Panc1 (cell line): ENCODE measurements around the gene TPCN1. TPM values are rescaled to one million over a fixed set of nuclear protein-coding genes. Genes with fewer than 3 reads are reported as not detected.

Experiments
- ATAC-seq: fragments of 200-7000 bp; cut with Tn5 transposase; 2 replicates; pipeline ENCODE4 v1.9.1; 2020; ENCODE audit warnings: mild to moderate bottlenecking, moderate library complexity
- BruUV-seq: library from RNA; stranded (reverse); fragments of 400-500 nt; replicated peaks from 2 replicates; lab custom pipeline; 2021; lab: Mats Ljungman, UMichigan
- CTCF ChIA-PET: fragments of 300-600 bp; sonication (Branson Sonifier 250); formaldehyde crosslinking; loops from one replicate; lab custom pipeline; 2022; ENCODE audit warnings: antibody characterized with exemption; lab: Charles Lee
- POLR2A ChIA-PET: fragments of 300-600 bp; sonication (Branson Sonifier 250); formaldehyde crosslinking; loops from one replicate; lab custom pipeline; 2022; ENCODE audit warnings: antibody characterized with exemption; lab: Charles Lee
- DNase-seq: peaks from one replicate; pipeline ENCODE4 v3.0.0-alpha.2; 2010; ENCODE audit warnings: low read depth, low spot score
- H3K27ac ChIP-seq: 2 replicates; pipeline ENCODE4 v1.5.1; 2011; ENCODE audit warnings: mild to moderate bottlenecking, low read length, inconsistent platforms
- H3K27me3 ChIP-seq: fragments of 200-500 bp; sonication (Bioruptor generic); 2 replicates; pipeline ENCODE4 v1.6.0; 2014; ENCODE audit warnings: low read length, inconsistent platforms; ENCODE audit not compliant: control insufficient read depth, insufficient read depth
- H3K36me3 ChIP-seq: fragments of 200-500 bp; sonication (Bioruptor generic); 2 replicates; pipeline ENCODE4 v1.5.1; 2014; ENCODE audit warnings: inconsistent platforms, mild to moderate bottlenecking, low read length, moderate library complexity; ENCODE audit not compliant: control insufficient read depth, insufficient read depth
- H3K4me1 ChIP-seq: 2 replicates; pipeline ENCODE4 v1.5.1; 2011; ENCODE audit warnings: inconsistent platforms, mild to moderate bottlenecking, low read length, moderate library complexity; ENCODE audit not compliant: control insufficient read depth, insufficient read depth
- H3K4me3 ChIP-seq, 2 experiments: 2 replicates each; pipeline ENCODE4 v1.5.1; 2011 to 2012; ENCODE audit warnings: low read depth in 2 of 2, low read length in 2 of 2, mild to moderate bottlenecking in 2 of 2, inconsistent platforms in 1 of 2, moderate library complexity in 1 of 2
- H3K9me3 ChIP-seq: fragments of 200-500 bp; sonication (Bioruptor generic); 2 replicates; pipeline ENCODE4 v1.5.1; 2014; ENCODE audit warnings: low read depth, mild to moderate bottlenecking, inconsistent platforms, low read length, moderate library complexity; ENCODE audit not compliant: control insufficient read depth, insufficient read depth
- CTCF ChIP-seq: fragments of 450-650 bp; IDR thresholded peaks from 2 replicates; pipeline ENCODE4 v1.5.1; 2017; ENCODE audit warnings: mild to moderate bottlenecking
- POLR2AphosphoS5 ChIP-seq: IDR thresholded peaks from 2 replicates; pipeline ENCODE4 v1.6.1; 2012; ENCODE audit warnings: mild to moderate bottlenecking, low read depth, low read length, moderate library complexity
- REST ChIP-seq, 2 experiments: IDR thresholded peaks; 2 replicates each; pipeline ENCODE4 v1.6.1; 2011 to 2012; ENCODE audit warnings: low read depth in 2 of 2, control low read depth in 1 of 2, low read length in 1 of 2, mild to moderate bottlenecking in 1 of 2, moderate library complexity in 1 of 2; ENCODE audit not compliant: insufficient read depth in 1 of 2
- SIN3A ChIP-seq: IDR thresholded peaks from 2 replicates; pipeline ENCODE4 v1.6.1; 2012; ENCODE audit warnings: low read depth, mild to moderate bottlenecking, low read length, moderate library complexity, borderline replicate concordance; ENCODE audit not compliant: insufficient read depth
- TCF7L2 ChIP-seq: IDR thresholded peaks from 2 replicates; pipeline ENCODE4 v1.6.1; 2011; ENCODE audit warnings: mild to moderate bottlenecking, low read depth, low read length, inconsistent platforms
- in situ Hi-C: cut with HindIII; loops from 2 replicates; pipeline ENCODE4 v1.10.0; 2016; ENCODE audit warnings: low sequenced_read_pairs, low pct_unique_long_range_greater_than_20kb
- intact Hi-C: fragments of 100-400 bp; cut with micrococcal nuclease; formaldehyde crosslinking; loops from one replicate; pipeline ENCODE4 v1.10.0; 2022; ENCODE audit not compliant: unreplicated experiment
- total RNA-seq: library from RNA; stranded (reverse); gene quantifications from one replicate; pipeline ENCODE4 v1.2.1, GENCODE V29; 2021; ENCODE audit not compliant: unreplicated experiment

The TPCN1 gene
- total RNA-seq, 1 experiment from 2014 or later, result 75.2 TPM

- TF ChIP-seq POLR2AphosphoS5, result no peak
- TF ChIP-seq SIN3A, result no peak
- peaks cover 9% of the 10 kb centered on the region for H3K36me3 ChIP-seq
- ChIA-PET CTCF (interaction anchor here (0.6 kb wide), 1 partner anchor 41 kb away, joined by 3 read pairs; no protein-coding TSS in a partner anchor), POLR2A (interaction anchor here (0.6 kb wide), 1 partner anchor 20 kb away, joined by 5 read pairs; no protein-coding TSS in a partner anchor)
- no peaks in the 10 kb centered on the region for H3K9me3 ChIP-seq
- BruUV-seq, result no TSS peak
- ATAC-seq (no peak), DNase-seq (no peak)
- H3K27me3 ChIP-seq, result no peaks in the 10 kb centered on the region
- in situ Hi-C loops (no loop called here), intact Hi-C loops (no loop called here)
- H3K4me3 ChIP-seq, result peak overlapping the region; percentile 78 to 84
- H3K27ac ChIP-seq, result peak overlapping the region; percentile 77
- peaks cover 20% of the 10 kb centered on the region for H3K4me1 ChIP-seq
Measured at GRCh38 chr12:113186033-113186365, 35.3 kb upstream of the TPCN1 start.

- no peaks in the 10 kb centered on the region for H3K27me3 ChIP-seq
- H3K27ac ChIP-seq, result peak overlapping the region; percentile 77
- H3K36me3 ChIP-seq, result peaks cover 9% of the 10 kb centered on the region
- DNase-seq (no peak), ATAC-seq (no peak)
- intact Hi-C loops, result no loop called here
- ChIA-PET CTCF (no interaction called here), POLR2A (no interaction called here)
- in situ Hi-C loops, result no loop called here
- H3K4me1 ChIP-seq, result peaks cover 23% of the 10 kb centered on the region
- TF ChIP-seq CTCF (no peak), TCF7L2 (no peak), POLR2AphosphoS5 (no peak), REST (IDR thresholded peaks at IDR 0.05; ENCODE audit: insufficient read depth in 1 of 2, low read depth in 2 of 2, low read length in 1 of 2) (no peak), SIN3A (no peak)
- peak overlapping the region; percentile 78 to 84 for H3K4me3 ChIP-seq
- no TSS peak for BruUV-seq
- no peaks in the 10 kb centered on the region for H3K9me3 ChIP-seq
Measured at GRCh38 chr12:113186666-113187325, 34.5 kb upstream of the TPCN1 start.

GRCh38 chr12:113189361-113189760, 31.9 kb upstream of the TPCN1 start:
- in situ Hi-C loops (no loop called here), intact Hi-C loops (no loop called here)
- peaks cover 46% of the 10 kb centered on the region for H3K4me1 ChIP-seq
- no peak for TF ChIP-seq REST (IDR thresholded peaks at IDR 0.05; ENCODE audit: insufficient read depth in 1 of 2, low read depth in 2 of 2, low read length in 1 of 2)
- TF ChIP-seq POLR2AphosphoS5, result no peak
- no peak for TF ChIP-seq CTCF
- TF ChIP-seq TCF7L2, result no peak
- TF ChIP-seq SIN3A, result no peak
- no peaks in the 10 kb centered on the region for H3K27me3 ChIP-seq
- no TSS peak for BruUV-seq
- ChIA-PET CTCF (no interaction called here), POLR2A (interaction anchor here (0.6 kb wide), 1 partner anchor 13 kb away, joined by 4 read pairs; no protein-coding TSS in a partner anchor)
- DNase-seq (no peak), ATAC-seq (no peak)
- H3K4me3 ChIP-seq, result no peak overlapping the region
- no peaks in the 10 kb centered on the region for H3K9me3 ChIP-seq
- H3K27ac ChIP-seq, result no peak overlapping the region
- H3K36me3 ChIP-seq, result peaks cover 7% of the 10 kb centered on the region
